ENCODE measurements around the gene PDLIM5. TPM values are rescaled to one million over a fixed set of nuclear protein-coding genes. Genes with fewer than 3 reads are reported as not detected.
"Not testable (repeated sequence)": the region's sequence is repeated elsewhere in the genome, so short reads cannot be mapped to it uniquely, and the experiment has no call there.

PDLIM5 gene
- total RNA-seq, 1 donor from 2014 or later = 60.7 TPM

GRCh38 chr4:94654714-94655113, 203.0 kb downstream of the PDLIM5 start:
- Mint-ChIP-seq H3K4me1 (peaks cover 51% of the 10 kb centered on the region), H3K27ac (peak overlapping the region; percentile 51), H3K4me3 (no peak overlapping the region), H3K9me3 (no peaks in the 10 kb centered on the region), H3K27me3 (ENCODE audit: low read depth) (no peaks in the 10 kb centered on the region), H3K36me3 (peaks cover 7% of the 10 kb centered on the region)
- no peak for TF ChIP-seq CTCF (IDR thresholded peaks at IDR 0.05; ENCODE audit: unreplicated experiment)
- DNase-seq (ENCODE audit: low spot score in 2 of 2, unreplicated experiment in 2 of 2) = no peak

GRCh38 chr4:94660614-94661013, 208.9 kb downstream of the PDLIM5 start:
- Mint-ChIP-seq H3K36me3 (peaks cover 15% of the 10 kb centered on the region), H3K9me3 (peaks cover 3% of the 10 kb centered on the region), H3K4me3 (no peak overlapping the region), H3K27me3 (ENCODE audit: low read depth) (no peaks in the 10 kb centered on the region), H3K27ac (no peak overlapping the region), H3K4me1 (peaks cover 2% of the 10 kb centered on the region)
- no peak for DNase-seq (ENCODE audit: low spot score in 2 of 2, unreplicated experiment in 2 of 2)
- no peak for TF ChIP-seq CTCF (IDR thresholded peaks at IDR 0.05; ENCODE audit: unreplicated experiment)

- H3K27ac Mint-ChIP-seq; H3K9me3 Mint-ChIP-seq; H3K4me3 Mint-ChIP-seq; H3K27me3 Mint-ChIP-seq (ENCODE audit: low read depth); H3K36me3 Mint-ChIP-seq; DNase-seq (ENCODE audit: low spot score in 2 of 2, unreplicated experiment in 2 of 2): not testable (repeated sequence)
- peaks cover 28% of the 10 kb centered on the region for H3K4me1 Mint-ChIP-seq
These were observed 213.3 kb downstream of the PDLIM5 start for GRCh38 chr4:94665021-94665420.

DNA sequence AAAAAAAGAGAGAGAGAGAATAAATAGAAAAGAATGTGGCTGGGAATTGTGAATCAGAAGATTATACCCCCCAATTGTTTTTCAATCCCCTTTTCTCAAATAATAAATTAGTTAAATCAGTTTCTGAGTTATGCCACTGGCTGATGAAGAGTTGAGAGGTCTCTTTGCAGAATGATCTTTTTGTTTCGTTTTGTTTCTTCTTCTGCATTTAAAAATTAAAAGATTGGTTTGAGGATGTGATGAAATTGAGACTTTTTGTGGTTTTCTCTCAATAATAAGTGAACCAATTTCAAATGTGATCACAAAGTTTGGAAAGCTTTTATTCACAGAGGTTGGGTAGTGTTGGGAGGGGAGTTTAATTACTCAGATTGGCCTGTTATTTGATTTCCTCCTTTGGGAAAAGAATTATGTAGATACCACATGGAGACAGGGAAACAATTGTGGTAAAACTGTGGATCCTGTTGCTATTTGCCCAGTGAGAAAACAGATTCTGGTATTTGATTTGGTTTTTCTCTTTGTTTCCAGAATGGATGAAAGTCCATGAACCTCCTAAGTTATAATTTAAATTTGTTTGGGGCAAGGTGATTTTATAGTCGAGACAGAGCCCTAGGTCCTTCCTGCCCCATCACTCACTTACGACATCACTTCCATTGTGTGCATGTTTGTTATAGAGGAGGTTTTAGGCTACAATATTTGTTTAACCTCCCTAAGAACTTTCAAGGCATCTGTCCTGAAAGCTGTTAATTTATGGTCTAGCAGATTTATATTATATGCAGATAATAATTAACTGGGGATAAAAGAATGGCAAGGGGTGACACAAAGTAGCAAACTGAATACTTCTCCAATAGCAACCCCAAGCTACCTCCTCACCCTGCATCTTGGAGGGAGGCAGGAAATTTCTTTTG, 214.0 kb downstream of the PDLIM5 start:
- no peak for DNase-seq (ENCODE audit: low spot score in 2 of 2, unreplicated experiment in 2 of 2)
- H3K36me3 Mint-ChIP-seq = peaks cover 6% of the 10 kb centered on the region
- TF ChIP-seq CTCF (IDR thresholded peaks at IDR 0.05; ENCODE audit: unreplicated experiment) = no peak
- H3K4me3 Mint-ChIP-seq = no peak overlapping the region
- no peak overlapping the region for H3K27ac Mint-ChIP-seq
- no peaks in the 10 kb centered on the region for H3K9me3 Mint-ChIP-seq
- H3K4me1 Mint-ChIP-seq = peaks cover 34% of the 10 kb centered on the region
- H3K27me3 Mint-ChIP-seq (ENCODE audit: low read depth) = no peaks in the 10 kb centered on the region

GRCh38 chr4:94668724-94669123, 217.0 kb downstream of the PDLIM5 start:
- TF ChIP-seq CTCF (IDR thresholded peaks at IDR 0.05; ENCODE audit: unreplicated experiment) = no peak
- Mint-ChIP-seq H3K27ac (no peak overlapping the region), H3K4me1 (peaks cover 38% of the 10 kb centered on the region), H3K36me3 (peaks cover 2% of the 10 kb centered on the region), H3K9me3 (no peaks in the 10 kb centered on the region), H3K4me3 (no peak overlapping the region), H3K27me3 (ENCODE audit: low read depth) (no peaks in the 10 kb centered on the region)
- no peak for DNase-seq (ENCODE audit: low spot score in 2 of 2, unreplicated experiment in 2 of 2)

All from mesothelial cell of epicardium (in vitro differentiated cells).